DOHH2 (cell line): Measurements from ENCODE around the gene ZNF184.
A peak's percentile ranks its signal among the peaks of the same experiment; 100 is the strongest.

Experiments
- H3F3A ChIP-seq: fragments of 200-600 bp; sonication (generic), shearing (Covaris generic); 2 replicates; pipeline ENCODE4 v1.6.0; 2016; ENCODE audit warnings: antibody characterized with exemption, mild to moderate bottlenecking; ENCODE audit not compliant: control insufficient read depth, insufficient read depth
- H3K27ac ChIP-seq: fragments of 200-600 bp; sonication (generic); 2 replicates; pipeline ENCODE4 v1.5.1; 2014; ENCODE audit warnings: low read depth, mild to moderate bottlenecking, low read length, moderate library complexity
- H3K27me3 ChIP-seq: fragments of 200-600 bp; sonication (generic); 2 replicates; pipeline ENCODE4 v1.6.1; 2014; ENCODE audit warnings: mild to moderate bottlenecking, low read length, mixed read lengths; ENCODE audit not compliant: control insufficient read depth
- H3K36me3 ChIP-seq: fragments of 200-600 bp; sonication (generic); 2 replicates; pipeline ENCODE4 v1.6.1; 2014; ENCODE audit warnings: mild to moderate bottlenecking, low read length, moderate library complexity, mixed read lengths; ENCODE audit not compliant: control insufficient read depth
- H3K4me1 ChIP-seq: fragments of 200-600 bp; sonication (generic); 2 replicates; pipeline ENCODE4 v1.6.1; 2014; ENCODE audit warnings: mild to moderate bottlenecking, low read length, mixed read lengths; ENCODE audit not compliant: control insufficient read depth
- H3K4me2 ChIP-seq: fragments of 200-600 bp; sonication (generic); 2 replicates; pipeline ENCODE4 v1.6.0; 2014; ENCODE audit warnings: mild to moderate bottlenecking, low read length, moderate library complexity
- H3K4me3 ChIP-seq: fragments of 200-600 bp; sonication (generic); 2 replicates; pipeline ENCODE4 v1.5.1; 2014; ENCODE audit warnings: mild to moderate bottlenecking, low read length, mixed read lengths
- H3K79me2 ChIP-seq: fragments of 200-600 bp; sonication (generic); 2 replicates; pipeline ENCODE4 v1.6.1; 2014; ENCODE audit warnings: mild to moderate bottlenecking, low read length, mixed read lengths; ENCODE audit not compliant: control insufficient read depth
- H3K9me2 ChIP-seq: fragments of 200-600 bp; sonication (generic); replicated peaks from 2 replicates; pipeline ENCODE4 v1.6.1; 2014; ENCODE audit warnings: mild to moderate bottlenecking, low read length, mixed read lengths; ENCODE audit not compliant: control insufficient read depth
- H3K9me3 ChIP-seq: fragments of 200-600 bp; sonication (generic); 2 replicates; pipeline ENCODE4 v1.6.1; 2014; ENCODE audit warnings: antibody characterized with exemption, low read length, mixed read lengths; ENCODE audit not compliant: control insufficient read depth, insufficient read depth
- H4K20me1 ChIP-seq: fragments of 200-600 bp; sonication (generic); 2 replicates; pipeline ENCODE4 v1.6.0; 2014; ENCODE audit warnings: low read depth, mild to moderate bottlenecking, antibody characterized with exemption, low read length, moderate library complexity; ENCODE audit not compliant: control insufficient read depth, insufficient read depth
- EZH2phosphoT487 ChIP-seq: fragments of 200-600 bp; sonication (generic); IDR thresholded peaks from 2 replicates; pipeline ENCODE4 v1.6.1; 2017; ENCODE audit warnings: borderline replicate concordance, mild to moderate bottlenecking, antibody characterized with exemption, low read length, moderate library complexity, mixed read lengths
- TF ChIP-seq, protein P1 (sequence below): fragments of 200-600 bp; sonication (generic); IDR thresholded peaks from one replicate; pipeline ENCODE4 v1.5.1; 2014; ENCODE audit warnings: antibody characterized with exemption, mild to moderate bottlenecking, low read depth, low read length; ENCODE audit not compliant: poor library complexity, severe bottlenecking

Gene ZNF184

GRCh38 chr6:27471365-27472115 lies 1.4 kb downstream of the ZNF184 start:
- peaks cover 28% of the 10 kb centered on the region for H3K4me1 ChIP-seq
- TF ChIP-seq, protein P1, sequence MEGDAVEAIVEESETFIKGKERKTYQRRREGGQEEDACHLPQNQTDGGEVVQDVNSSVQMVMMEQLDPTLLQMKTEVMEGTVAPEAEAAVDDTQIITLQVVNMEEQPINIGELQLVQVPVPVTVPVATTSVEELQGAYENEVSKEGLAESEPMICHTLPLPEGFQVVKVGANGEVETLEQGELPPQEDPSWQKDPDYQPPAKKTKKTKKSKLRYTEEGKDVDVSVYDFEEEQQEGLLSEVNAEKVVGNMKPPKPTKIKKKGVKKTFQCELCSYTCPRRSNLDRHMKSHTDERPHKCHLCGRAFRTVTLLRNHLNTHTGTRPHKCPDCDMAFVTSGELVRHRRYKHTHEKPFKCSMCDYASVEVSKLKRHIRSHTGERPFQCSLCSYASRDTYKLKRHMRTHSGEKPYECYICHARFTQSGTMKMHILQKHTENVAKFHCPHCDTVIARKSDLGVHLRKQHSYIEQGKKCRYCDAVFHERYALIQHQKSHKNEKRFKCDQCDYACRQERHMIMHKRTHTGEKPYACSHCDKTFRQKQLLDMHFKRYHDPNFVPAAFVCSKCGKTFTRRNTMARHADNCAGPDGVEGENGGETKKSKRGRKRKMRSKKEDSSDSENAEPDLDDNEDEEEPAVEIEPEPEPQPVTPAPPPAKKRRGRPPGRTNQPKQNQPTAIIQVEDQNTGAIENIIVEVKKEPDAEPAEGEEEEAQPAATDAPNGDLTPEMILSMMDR: no peak
- no peak for TF ChIP-seq EZH2phosphoT487
- H4K20me1 ChIP-seq: no peaks in the 10 kb centered on the region
- H3K27me3 ChIP-seq: no peaks in the 10 kb centered on the region
- H3K4me3 ChIP-seq: peak overlapping the region; percentile 99
- no peaks in the 10 kb centered on the region for H3K9me3 ChIP-seq
- H3K4me2 ChIP-seq: peak overlapping the region; percentile 98
- H3K36me3 ChIP-seq: peaks cover 48% of the 10 kb centered on the region
- peaks cover 52% of the 10 kb centered on the region for H3K79me2 ChIP-seq
- peak overlapping the region; percentile 88 for H3K27ac ChIP-seq
- H3K9me2 ChIP-seq: no peaks in the 10 kb centered on the region
- 0 out of 2 replicates have a peak, but pooled peaks cover 6% of the 10 kb centered on the region for H3F3A ChIP-seq

GRCh38 chr6:27470023-27470422 lies 2.9 kb downstream of the ZNF184 start:
- peak overlapping the region; percentile 99 for H3K4me3 ChIP-seq
- no peak overlapping the region for H3K27ac ChIP-seq
- no peaks in the 10 kb centered on the region for H3K9me2 ChIP-seq
- peaks cover 52% of the 10 kb centered on the region for H3K79me2 ChIP-seq
- H4K20me1 ChIP-seq: no peaks in the 10 kb centered on the region
- peaks cover 58% of the 10 kb centered on the region for H3K36me3 ChIP-seq
- no peaks in the 10 kb centered on the region for H3K27me3 ChIP-seq
- TF ChIP-seq EZH2phosphoT487: no peak
- TF ChIP-seq, protein P1: no peak
- peak overlapping the region; percentile 98 for H3K4me2 ChIP-seq
- H3K9me3 ChIP-seq: no peaks in the 10 kb centered on the region
- H3K4me1 ChIP-seq: peaks cover 28% of the 10 kb centered on the region
- H3F3A ChIP-seq: 0 out of 2 replicates have a peak, but pooled peaks cover 6% of the 10 kb centered on the region

DNA sequence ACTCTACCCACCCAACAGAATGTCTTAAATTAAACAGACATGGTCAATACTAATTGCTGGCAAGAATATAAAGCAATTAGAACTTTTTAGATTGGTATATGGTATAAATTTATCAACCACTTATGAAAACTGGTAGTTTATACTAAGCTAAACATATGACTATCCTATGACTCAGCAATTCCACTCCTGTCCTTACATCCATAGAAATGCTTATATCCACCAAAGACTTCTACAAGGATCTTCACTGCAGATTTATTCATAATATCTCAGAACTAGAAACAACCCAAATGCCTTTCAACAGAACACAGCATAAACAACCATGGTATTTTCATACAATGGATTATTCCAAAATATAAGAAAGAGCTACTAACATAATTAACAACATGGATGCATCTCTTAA lies 4.6 kb downstream of the ZNF184 start:
- Histone ChIP-seq H3K9me2 (no peaks in the 10 kb centered on the region), H3K79me2 (peaks cover 57% of the 10 kb centered on the region), H3F3A (no peaks in the 10 kb centered on the region), H3K36me3 (peaks cover 72% of the 10 kb centered on the region), H3K4me3 (no peak overlapping the region; the same call in 1 of the 2 replicates), H3K4me2 (peak overlapping the region; percentile 10; the same call in 1 of the 2 replicates), H3K27me3 (no peaks in the 10 kb centered on the region), H4K20me1 (no peaks in the 10 kb centered on the region), H3K9me3 (no peaks in the 10 kb centered on the region), H3K4me1 (peaks cover 25% of the 10 kb centered on the region), H3K27ac (no peak overlapping the region)
- no peak for TF ChIP-seq EZH2phosphoT487
- TF ChIP-seq, protein P1: no peak
